Endothelial cell of umbilical vein (primary cell): ENCODE results near the gene BMPR1B. TPM values are rescaled to one million over a fixed set of nuclear protein-coding genes. Genes with fewer than 3 reads are reported as not detected.

Experiments used
- BruUV-seq: library from RNA; stranded (reverse); fragments of 400-500 nt; replicated peaks from 2 replicates; lab custom pipeline; 2021; lab: Mats Ljungman, UMichigan
- CTCF ChIA-PET: fragments of 300-600, 350-600 bp; sonication (Branson Sonifier 250); formaldehyde crosslinking; loops from one replicate; lab custom pipeline; 2021; ENCODE audit warnings: antibody characterized with exemption, inconsistent platforms; lab: Charles Lee
- POLR2A ChIA-PET: fragments of 300-600, 350-600 bp; sonication (Branson Sonifier 250); formaldehyde crosslinking; loops from one replicate; lab custom pipeline; 2021; ENCODE audit warnings: antibody characterized with exemption, inconsistent platforms; lab: Charles Lee
- DNase-seq: peaks from one replicate; pipeline ENCODE4 v3.0.0-alpha.2; 2011; ENCODE audit warnings: low read depth, low spot score
- FAIRE-seq: peaks from 2 replicates; lab custom pipeline; 2011; peaks lifted over from hg19 to GRCh38; lab: Jason Lieb, UNC
- H2AFZ ChIP-seq: 2 replicates; pipeline ENCODE4 v1.6.0; 2012; ENCODE audit warnings: low read depth, low read length, control low read depth, inconsistent platforms
- H3K27ac ChIP-seq: 2 replicates; pipeline ENCODE4 v1.5.1; 2011; ENCODE audit warnings: low read depth, mild to moderate bottlenecking, control low read depth, low read length, moderate library complexity; ENCODE audit not compliant: insufficient read depth
- H3K27me3 ChIP-seq, 2 experiments: 2 replicates each; pipeline versions ENCODE4 v1.6.0 to v1.6.1; 2011; ENCODE audit warnings: low read length in 2 of 2, mixed read lengths in 1 of 2; ENCODE audit not compliant: control insufficient read depth in 2 of 2, insufficient read depth in 2 of 2
- H3K36me3 ChIP-seq, 2 experiments: 2 replicates in 1 of 2; 3 replicates in 1 of 2; pipeline ENCODE4 v1.5.1; 2011; ENCODE audit warnings: low read length in 2 of 2, mild to moderate bottlenecking in 1 of 2, moderate library complexity in 1 of 2; ENCODE audit not compliant: control insufficient read depth in 2 of 2, insufficient read depth in 2 of 2; ENCODE audit errors: extremely low read depth in 1 of 2
- H3K4me1 ChIP-seq: 3 replicates; pipeline ENCODE4 v1.5.1; 2011; ENCODE audit warnings: mild to moderate bottlenecking, low read length; ENCODE audit not compliant: control insufficient read depth, insufficient read depth; ENCODE audit errors: extremely low read depth
- H3K4me2 ChIP-seq: 2 replicates; pipeline ENCODE4 v1.6.1; 2011; ENCODE audit warnings: low read length, control low read depth, mixed read lengths; ENCODE audit not compliant: insufficient read depth
- H3K4me3 ChIP-seq, 3 experiments: fragments of 200-600 bp in 1 of 3; sonication (generic), shearing (Covaris generic) in 1 of 3; replicated peaks in 1 of 3; 2 replicates each; pipeline ENCODE4 v1.5.1; 2011 to 2016; ENCODE audit warnings: control low read depth in 3 of 3, low read length in 3 of 3, mild to moderate bottlenecking in 2 of 3, inconsistent platforms in 1 of 3, low read depth in 1 of 3, moderate library complexity in 1 of 3; ENCODE audit not compliant: insufficient read depth in 1 of 3
- H3K79me2 ChIP-seq: 2 replicates; pipeline ENCODE4 v1.6.0; 2012; ENCODE audit warnings: low read length, inconsistent platforms; ENCODE audit not compliant: control insufficient read depth, insufficient read depth
- H3K9ac ChIP-seq: replicated peaks from 2 replicates; pipeline ENCODE3; 2011; ENCODE audit warnings: low read length, control low read depth; ENCODE audit not compliant: insufficient read depth; ENCODE audit errors: extremely low read depth
- H3K9me1 ChIP-seq: replicated peaks from 3 replicates; pipeline ENCODE4 v1.6.0; 2011; ENCODE audit warnings: mild to moderate bottlenecking, low read length; ENCODE audit not compliant: control insufficient read depth, insufficient read depth; ENCODE audit errors: extremely low read depth
- H3K9me3 ChIP-seq: replicated peaks from 2 replicates; pipeline ENCODE4 v1.5.1; 2012; ENCODE audit warnings: low read length, inconsistent platforms; ENCODE audit not compliant: control insufficient read depth, insufficient read depth
- H4K20me1 ChIP-seq: replicated peaks from 2 replicates; pipeline ENCODE3; 2011; ENCODE audit warnings: mild to moderate bottlenecking, low read length; ENCODE audit not compliant: control insufficient read depth, insufficient read depth; ENCODE audit errors: extremely low read depth
- EZH2 ChIP-seq: IDR thresholded peaks from 2 replicates; pipeline ENCODE4 v1.6.1; 2012; ENCODE audit warnings: borderline replicate concordance, low read depth, mild to moderate bottlenecking, moderate library complexity, low read length, inconsistent platforms; ENCODE audit not compliant: severe bottlenecking
- FOS ChIP-seq: IDR thresholded peaks from 2 replicates; pipeline ENCODE4 v1.6.1; 2011; ENCODE audit warnings: mild to moderate bottlenecking, low read length, moderate library complexity, borderline replicate concordance; ENCODE audit not compliant: insufficient read depth
- GATA2 ChIP-seq: IDR thresholded peaks from 2 replicates; pipeline ENCODE4 v1.7.0; 2011; ENCODE audit warnings: low read depth, mild to moderate bottlenecking, moderate library complexity, mixed read lengths, low read length; ENCODE audit not compliant: insufficient read length, insufficient read depth
- JUN ChIP-seq: IDR thresholded peaks from 2 replicates; pipeline ENCODE4 v1.6.1; 2011; ENCODE audit warnings: borderline replicate concordance, low read depth; ENCODE audit not compliant: insufficient read length, insufficient read depth
- MYC ChIP-seq: IDR thresholded peaks from one replicate; pipeline ENCODE4 v1.6.1; 2011; ENCODE audit warnings: mild to moderate bottlenecking, low read depth, low read length
- POLR2AphosphoS5 ChIP-seq: IDR thresholded peaks from 2 replicates; pipeline ENCODE4 v1.6.1; 2012; ENCODE audit warnings: low read depth, mild to moderate bottlenecking, control low read depth, low read length, moderate library complexity; ENCODE audit not compliant: insufficient read depth
- dilution Hi-C: fragments of 300-500 bp; cut with MboI; formaldehyde crosslinking; loops from one replicate; pipeline ENCODE4 v1.15.0; 2019; ENCODE audit warnings: low sequenced_read_pairs; ENCODE audit not compliant: extremely low pct_ligation_motif_present
- intact Hi-C: fragments of 100-400 bp; cut with micrococcal nuclease; formaldehyde crosslinking; loops from one replicate; pipeline ENCODE4 v1.10.0; 2022
- polyA plus RNA-seq, 4 experiments: library from polyadenylated mRNA; depleted of rRNA in 3 of 4; stranded (reverse) in 3 of 4; unstranded in 1 of 4; fragments of >200 nt; gene quantifications; 2 replicates each; pipeline versions ENCODE4 v1.2.1 to v1.2.3, GENCODE V29; 2011 to 2012; ENCODE audit warnings: missing spikeins in 1 of 4
- total RNA-seq: library from RNA; stranded (reverse); gene quantifications from 2 replicates; pipeline ENCODE4 v1.2.3, GENCODE V29; 2021
- TF ChIP-seq, protein P1 (sequence below): IDR thresholded peaks from 2 replicates; pipeline ENCODE4 v1.6.1; 2011; ENCODE audit not compliant: insufficient read depth, insufficient read length

Gene BMPR1B
- total and polyA plus RNA-seq, 2 donors (not counting 3 experiments of a cell fraction or from before 2014, with no cell fraction given), result 0.28 to 2.1 TPM

DNA sequence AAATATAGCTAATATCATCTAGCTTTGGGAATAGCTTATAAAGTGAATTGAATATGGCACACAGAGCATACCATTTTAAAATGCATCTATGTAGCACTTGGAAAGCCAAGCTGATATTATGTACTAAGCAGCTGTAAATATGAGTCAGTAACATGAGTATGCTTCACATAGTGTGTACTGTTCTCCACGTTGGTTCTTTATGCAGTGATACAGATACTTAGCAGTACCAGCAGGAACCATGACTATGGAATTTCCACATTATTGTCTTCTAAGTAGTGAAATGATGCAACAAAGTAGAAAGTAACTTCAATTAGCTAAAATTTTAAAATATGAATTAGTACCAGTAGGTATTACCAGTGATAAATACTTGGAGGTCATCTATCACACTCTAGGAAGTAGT lies 320.1 kb downstream of the BMPR1B start:
- no peaks in the 10 kb centered on the region for H3K27me3 ChIP-seq
- no TSS peak for BruUV-seq
- intact Hi-C loops, result no loop called here
- H2AFZ ChIP-seq, result no peak overlapping the region
- no peaks in the 10 kb centered on the region for H3K9me3 ChIP-seq
- H3K4me2 ChIP-seq, result no peak overlapping the region
- FAIRE-seq (no peak), DNase-seq (no peak)
- ChIA-PET CTCF (no interaction called here), POLR2A (no interaction called here)
- TF ChIP-seq FOS (no peak), EZH2 (no peak), POLR2AphosphoS5 (no peak), MYC (no peak)
- TF ChIP-seq, protein P1, sequence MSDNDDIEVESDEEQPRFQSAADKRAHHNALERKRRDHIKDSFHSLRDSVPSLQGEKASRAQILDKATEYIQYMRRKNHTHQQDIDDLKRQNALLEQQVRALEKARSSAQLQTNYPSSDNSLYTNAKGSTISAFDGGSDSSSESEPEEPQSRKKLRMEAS, result no peak
- no peak overlapping the region for H3K9ac ChIP-seq
- no peak overlapping the region for H3K4me3 ChIP-seq
- H4K20me1 ChIP-seq, result no peaks in the 10 kb centered on the region
- H3K79me2 ChIP-seq, result no peaks in the 10 kb centered on the region
- H3K4me1 ChIP-seq, result no peaks in the 10 kb centered on the region
- no peak overlapping the region for H3K27ac ChIP-seq
- no peaks in the 10 kb centered on the region for H3K36me3 ChIP-seq
- dilution Hi-C loops, result no loop called here
- H3K9me1 ChIP-seq, result no peaks in the 10 kb centered on the region

DNA sequence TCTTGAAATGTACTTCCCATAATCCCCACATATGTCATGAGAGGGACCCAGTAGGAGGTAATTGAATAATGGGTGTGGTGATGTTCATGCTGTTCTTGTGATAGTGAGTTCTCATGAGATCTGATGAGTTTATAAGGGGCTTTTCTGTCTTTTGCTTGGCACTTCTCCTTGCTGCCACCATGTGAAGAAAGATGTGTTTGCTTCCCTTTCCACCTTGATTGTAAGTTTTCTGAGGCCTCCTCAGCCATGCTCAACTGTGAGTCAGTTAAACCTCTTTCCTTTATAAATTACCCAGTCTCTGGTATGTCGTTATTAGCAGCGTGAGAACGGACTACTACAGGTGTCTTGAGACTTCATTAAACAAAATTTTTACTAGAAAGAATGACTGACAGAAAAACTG lies 323.2 kb downstream of the BMPR1B start:
- no peak for FAIRE-seq
- CTCF ChIA-PET, result no interaction called here
- dilution Hi-C loops, result no loop called here

More for the DNA sequence above, 323.2 kb downstream of the BMPR1B start:
- intact Hi-C loops, result no loop called here
- Histone ChIP-seq H3K4me3 (no peak overlapping the region), H3K9me3 (no peaks in the 10 kb centered on the region), H2AFZ (no peak overlapping the region), H3K4me1 (no peaks in the 10 kb centered on the region), H3K4me2 (no peak overlapping the region), H3K9me1 (no peaks in the 10 kb centered on the region), H3K79me2 (no peaks in the 10 kb centered on the region), H3K27me3 (no peaks in the 10 kb centered on the region), H4K20me1 (no peaks in the 10 kb centered on the region), H3K27ac (no peak overlapping the region), H3K9ac (no peak overlapping the region), H3K36me3 (no peaks in the 10 kb centered on the region)
- POLR2A ChIA-PET, result no interaction called here
- DNase-seq, result no peak
- no peak for TF ChIP-seq JUN
- TF ChIP-seq GATA2, result no peak
- TF ChIP-seq, protein P1, result no peak
- no peak for TF ChIP-seq MYC
- no peak for TF ChIP-seq POLR2AphosphoS5
- no peak for TF ChIP-seq EZH2
- no TSS peak for BruUV-seq
